Subcutaneous adipose tissue (tissue), 4 donors: ENCODE results near the gene KRTAP9-9. TPM values are rescaled to one million over a fixed set of nuclear protein-coding genes. Genes with fewer than 3 reads are reported as not detected.

Experiments used
- total RNA-seq, 4 donors: library from RNA; depleted of rRNA; stranded (reverse); fragments of >200 nt; gene quantifications; one replicate each; pipeline ENCODE4 v1.1.0, GENCODE V29; 2016
- TF ChIP-seq, protein P1 (sequence below): fragments of 450-650 bp; IDR thresholded peaks from one replicate; pipeline ENCODE4 v1.5.1; 2016; ENCODE audit warnings: low read depth, mild to moderate bottlenecking, control low read depth, antibody characterized with exemption, moderate library complexity

KRTAP9-9 gene
- total RNA-seq, 4 donors from 2014 or later = not detected

DNA sequence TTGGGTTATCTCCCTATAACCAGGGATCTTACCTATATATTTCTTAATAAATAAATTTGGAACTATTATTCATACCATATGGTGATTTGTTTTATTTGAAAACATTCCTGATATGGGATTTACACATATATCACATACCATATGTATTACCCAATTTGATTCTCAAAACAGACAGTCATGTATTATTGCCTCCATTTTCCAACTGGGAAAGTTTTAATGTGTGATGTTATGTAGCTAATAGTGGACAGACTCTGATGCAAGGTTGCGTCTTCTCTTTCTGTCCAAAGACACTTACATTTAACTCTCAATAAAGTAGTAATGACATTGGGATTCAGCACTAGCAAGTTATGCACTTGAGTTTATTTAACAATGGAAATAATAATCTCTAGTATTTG is 1.1 kb downstream of the KRTAP9-9 start:
- TF ChIP-seq, protein P1, sequence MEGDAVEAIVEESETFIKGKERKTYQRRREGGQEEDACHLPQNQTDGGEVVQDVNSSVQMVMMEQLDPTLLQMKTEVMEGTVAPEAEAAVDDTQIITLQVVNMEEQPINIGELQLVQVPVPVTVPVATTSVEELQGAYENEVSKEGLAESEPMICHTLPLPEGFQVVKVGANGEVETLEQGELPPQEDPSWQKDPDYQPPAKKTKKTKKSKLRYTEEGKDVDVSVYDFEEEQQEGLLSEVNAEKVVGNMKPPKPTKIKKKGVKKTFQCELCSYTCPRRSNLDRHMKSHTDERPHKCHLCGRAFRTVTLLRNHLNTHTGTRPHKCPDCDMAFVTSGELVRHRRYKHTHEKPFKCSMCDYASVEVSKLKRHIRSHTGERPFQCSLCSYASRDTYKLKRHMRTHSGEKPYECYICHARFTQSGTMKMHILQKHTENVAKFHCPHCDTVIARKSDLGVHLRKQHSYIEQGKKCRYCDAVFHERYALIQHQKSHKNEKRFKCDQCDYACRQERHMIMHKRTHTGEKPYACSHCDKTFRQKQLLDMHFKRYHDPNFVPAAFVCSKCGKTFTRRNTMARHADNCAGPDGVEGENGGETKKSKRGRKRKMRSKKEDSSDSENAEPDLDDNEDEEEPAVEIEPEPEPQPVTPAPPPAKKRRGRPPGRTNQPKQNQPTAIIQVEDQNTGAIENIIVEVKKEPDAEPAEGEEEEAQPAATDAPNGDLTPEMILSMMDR = no peak

DNA sequence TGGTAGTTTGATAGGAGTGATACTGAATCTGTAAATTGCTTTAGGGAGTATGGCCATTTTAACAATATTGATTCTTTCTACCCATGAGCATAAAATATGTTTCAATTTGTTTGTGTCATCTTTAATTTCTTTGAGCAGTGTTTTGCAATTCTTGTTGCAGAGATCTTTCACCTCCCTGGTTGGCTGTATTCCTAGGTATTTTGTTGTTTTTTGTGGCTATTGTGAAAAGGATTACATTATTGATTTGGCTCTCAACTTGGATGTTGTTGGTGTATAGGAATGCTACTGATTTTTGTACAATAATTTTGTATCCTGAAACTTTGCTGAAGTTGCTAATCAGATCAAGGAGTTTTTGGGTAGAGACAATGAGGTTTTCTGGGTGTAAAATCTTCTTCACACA is 3.2 kb downstream of the KRTAP9-9 start:
- TF ChIP-seq, protein P1 = no peak

DNA sequence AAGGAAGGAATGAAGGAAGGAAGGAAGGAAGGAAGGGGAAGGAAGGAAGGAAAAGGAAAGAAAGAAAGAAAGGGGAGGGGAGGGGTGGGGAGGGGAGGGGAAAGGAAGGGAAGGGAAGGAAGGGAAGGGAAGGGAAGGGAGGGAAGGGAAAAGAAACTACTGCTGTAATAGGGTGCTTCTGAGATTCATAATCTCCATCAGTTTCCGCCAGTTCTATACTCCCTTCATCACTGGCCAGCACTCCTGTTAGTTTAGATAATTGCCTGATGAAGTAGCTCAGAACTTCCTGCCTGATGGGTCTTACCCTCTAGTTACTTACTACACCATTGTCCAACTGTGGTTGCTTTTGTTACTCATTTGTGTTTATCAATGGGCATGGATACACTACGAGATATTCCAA is 8.0 kb downstream of the KRTAP9-9 start:
- TF ChIP-seq, protein P1 = no peak

DNA sequence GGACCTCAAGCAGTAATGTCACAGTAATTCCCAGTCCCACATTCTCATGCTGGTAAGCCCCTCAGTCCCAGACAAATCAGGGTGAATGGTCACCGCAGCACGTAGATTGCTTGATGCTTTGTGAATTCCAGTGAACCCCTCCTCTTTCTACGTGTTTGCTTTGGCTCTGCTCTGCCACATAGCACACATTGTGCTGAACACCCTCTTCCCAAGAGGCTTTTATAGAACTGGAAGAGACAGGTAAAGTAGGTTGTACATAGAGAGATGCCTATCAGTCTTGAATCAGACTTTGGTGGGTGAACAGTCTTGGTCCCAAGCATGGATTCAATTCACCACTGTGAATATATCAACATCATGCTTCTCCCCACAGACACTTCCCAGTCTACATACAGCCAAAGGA is 9.4 kb downstream of the KRTAP9-9 start:
- TF ChIP-seq, protein P1 = no peak

DNA sequence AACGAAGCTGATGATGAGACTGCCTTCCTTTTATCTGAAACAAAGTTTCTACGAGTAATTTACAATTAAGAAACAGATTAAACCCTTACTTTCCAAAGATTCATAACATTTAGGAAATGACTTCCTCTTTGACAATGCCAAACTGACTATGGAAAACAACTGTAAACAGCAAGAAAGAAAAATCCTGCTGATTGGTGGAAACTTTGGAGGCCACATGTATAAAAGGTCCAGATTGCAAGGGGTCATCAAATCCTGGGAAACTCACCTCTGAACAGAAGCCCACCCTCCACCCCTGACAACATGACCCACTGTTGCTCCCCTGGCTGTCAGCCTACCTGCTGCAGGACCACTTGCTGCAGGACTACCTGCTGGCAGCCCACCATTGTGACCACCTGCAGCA is 9.9 kb downstream of the KRTAP9-9 start, which contains the start of gene KRTAP9-6:
Gene KRTAP9-6, plus strand, starts transcription at position 301 of the 400 bp plus-strand sequence. Its CDS starts 0 bp downstream, at position 301.
- TF ChIP-seq, protein P1 = no peak

DNA sequence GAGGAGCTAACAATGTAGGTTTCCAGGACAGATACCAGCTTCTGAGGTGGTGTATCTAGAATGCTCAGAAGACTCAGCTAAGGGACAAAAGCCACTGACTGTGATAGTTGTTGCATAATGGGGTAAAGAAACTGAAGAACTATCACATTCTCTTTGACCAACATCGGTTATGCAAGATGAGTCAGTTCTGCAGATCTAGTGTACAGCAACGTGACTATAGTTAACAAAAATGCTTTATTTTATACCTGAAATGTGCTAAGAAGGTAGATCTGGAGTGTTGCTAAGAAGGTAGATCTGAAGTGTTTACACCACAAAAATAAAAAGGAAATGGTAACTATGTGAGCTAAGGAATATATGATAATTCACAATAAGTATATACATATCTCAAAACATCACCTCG is 12.5 kb downstream of the KRTAP9-9 start:
- TF ChIP-seq, protein P1 = no peak

DNA sequence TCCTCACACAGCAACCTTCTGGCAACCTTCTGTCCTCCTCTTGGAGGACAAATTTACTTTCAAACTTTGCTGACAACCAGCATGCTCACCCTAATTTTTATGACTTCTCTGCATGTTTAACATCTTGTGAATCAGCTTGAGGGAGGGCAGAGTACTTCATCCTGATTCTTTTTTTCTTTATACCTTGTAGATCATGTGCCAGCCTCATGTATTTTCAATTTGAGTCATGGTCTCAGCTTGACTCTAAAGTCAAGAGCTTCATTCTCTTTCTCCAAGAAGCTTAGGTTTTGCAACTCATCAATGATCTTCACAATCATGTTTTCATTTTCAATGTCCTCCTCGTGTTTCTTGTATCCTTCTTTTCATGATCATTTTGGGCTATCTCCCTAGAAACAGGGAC is 16.7 kb downstream of the KRTAP9-9 start:
- TF ChIP-seq, protein P1 = no peak
